H9 (cell line): ENCODE results near the gene SCFD2. TPM values are rescaled to one million over a fixed set of nuclear protein-coding genes. Genes with fewer than 3 reads are reported as not detected.

Experiments used
- DNase-seq: peaks from one replicate; pipeline ENCODE4 v3.0.0-alpha.2; 2017
- H2AFZ ChIP-seq: one replicate; pipeline ENCODE4 v1.6.1; 2013; ENCODE audit warnings: mild to moderate bottlenecking, low read length, control low read depth, moderate library complexity
- H2AK5ac ChIP-seq: 2 replicates; pipeline ENCODE4 v1.6.1; 2013; ENCODE audit warnings: low read length, control low read depth, mixed read lengths; ENCODE audit not compliant: insufficient read length
- H2BK120ac ChIP-seq: one replicate; pipeline ENCODE4 v1.6.1; 2013; ENCODE audit warnings: low read depth, mild to moderate bottlenecking, low read length, control low read depth, inconsistent platforms; ENCODE audit not compliant: poor library complexity, severe bottlenecking
- H2BK12ac ChIP-seq: 2 replicates; pipeline ENCODE4 v1.6.1; 2013; ENCODE audit warnings: low read length, control low read depth, mixed read lengths, low read depth; ENCODE audit not compliant: insufficient read length
- H2BK15ac ChIP-seq: 2 replicates; pipeline ENCODE4 v1.6.1; 2013; ENCODE audit warnings: low read depth, low read length, control low read depth
- H2BK20ac ChIP-seq: one replicate; pipeline ENCODE4 v1.6.1; 2013; ENCODE audit warnings: low read depth, mild to moderate bottlenecking, low read length, control low read depth, inconsistent platforms; ENCODE audit not compliant: poor library complexity, severe bottlenecking
- H2BK5ac ChIP-seq: 2 replicates; pipeline ENCODE4 v1.6.1; 2013; ENCODE audit warnings: low read length, control low read depth, mixed read lengths; ENCODE audit not compliant: insufficient read length
- H3K14ac ChIP-seq: 2 replicates; pipeline ENCODE4 v1.6.1; 2013; ENCODE audit warnings: low read length, control low read depth; ENCODE audit not compliant: insufficient read depth
- H3K18ac ChIP-seq: 2 replicates; pipeline ENCODE4 v1.6.1; 2013; ENCODE audit warnings: low read depth, mild to moderate bottlenecking, mixed read lengths, low read length, control low read depth; ENCODE audit not compliant: insufficient read length
- H3K23ac ChIP-seq: 2 replicates; pipeline ENCODE4 v1.6.1; 2013; ENCODE audit warnings: low read length, control low read depth, mixed read lengths, low read depth; ENCODE audit not compliant: insufficient read length
- H3K23me2 ChIP-seq: 2 replicates; pipeline ENCODE4 v1.6.1; 2013; ENCODE audit warnings: low read depth, mild to moderate bottlenecking, mixed read lengths, low read length, control low read depth; ENCODE audit not compliant: insufficient read length, poor library complexity, severe bottlenecking
- H3K27ac ChIP-seq: 2 replicates; pipeline ENCODE4 v1.5.1; 2013; ENCODE audit warnings: low read length, control low read depth, mixed read lengths, low read depth; ENCODE audit not compliant: insufficient read length
- H3K27me3 ChIP-seq: 2 replicates; pipeline ENCODE4 v1.6.1; 2013; ENCODE audit warnings: low read length, control low read depth, inconsistent platforms; ENCODE audit not compliant: insufficient read depth
- H3K4ac ChIP-seq: 2 replicates; pipeline ENCODE4 v1.6.1; 2013; ENCODE audit warnings: low read depth, mild to moderate bottlenecking, control low read depth, inconsistent platforms, low read length, moderate library complexity
- H3K4me1 ChIP-seq: 2 replicates; pipeline ENCODE4 v1.6.1; 2013; ENCODE audit warnings: low read length, control low read depth, inconsistent platforms; ENCODE audit not compliant: insufficient read depth
- H3K4me2 ChIP-seq: 2 replicates; pipeline ENCODE4 v1.6.1; 2013; ENCODE audit warnings: low read length, control low read depth, mixed read lengths; ENCODE audit not compliant: insufficient read length, insufficient read depth
- H3K56ac ChIP-seq: 2 replicates; pipeline ENCODE4 v1.6.1; 2013; ENCODE audit warnings: low read depth, mild to moderate bottlenecking, mixed read lengths, low read length, control low read depth; ENCODE audit not compliant: insufficient read length
- H3K79me1 ChIP-seq: 2 replicates; pipeline ENCODE4 v1.6.1; 2013; ENCODE audit warnings: low read depth, mild to moderate bottlenecking, moderate library complexity, low read length, control low read depth, inconsistent platforms; ENCODE audit not compliant: insufficient read depth, poor library complexity, severe bottlenecking
- H3K79me2 ChIP-seq: 2 replicates; pipeline ENCODE4 v1.6.1; 2013; ENCODE audit warnings: low read length, control low read depth, inconsistent platforms; ENCODE audit not compliant: insufficient read depth
- H3K9ac ChIP-seq: 2 replicates; pipeline ENCODE4 v1.6.1; 2013; ENCODE audit warnings: low read length, control low read depth, mixed read lengths; ENCODE audit not compliant: insufficient read length; ENCODE audit errors: extremely low read depth
- H3K9me3 ChIP-seq: one replicate; pipeline ENCODE4 v1.6.1; 2013; ENCODE audit warnings: low read depth, low read length, inconsistent platforms; ENCODE audit not compliant: control insufficient read depth
- H3T11ph ChIP-seq: one replicate; pipeline ENCODE4 v1.6.1; 2013; ENCODE audit warnings: mild to moderate bottlenecking, low read length, control low read depth, inconsistent platforms
- H4K20me1 ChIP-seq: one replicate; pipeline ENCODE4 v1.6.1; 2013; ENCODE audit not compliant: control insufficient read depth, insufficient read length, insufficient read depth
- H4K5ac ChIP-seq: 2 replicates; pipeline ENCODE4 v1.6.1; 2013; ENCODE audit warnings: low read depth, mild to moderate bottlenecking, mixed read lengths, low read length, control low read depth; ENCODE audit not compliant: insufficient read length
- H4K8ac ChIP-seq: replicated peaks from 2 replicates; pipeline ENCODE4 v1.6.1; 2013; ENCODE audit warnings: low read length, control low read depth, mixed read lengths, low read depth; ENCODE audit not compliant: insufficient read length
- H4K91ac ChIP-seq: 2 replicates; pipeline ENCODE4 v1.6.1; 2013; ENCODE audit warnings: low read depth, mild to moderate bottlenecking, moderate library complexity, mixed read lengths, low read length, control low read depth; ENCODE audit not compliant: insufficient read length
- H3K27ac Mint-ChIP-seq, 3 experiments: 2 replicates in 2 of 3; 3 replicates in 1 of 3; pipeline ENCODE4 v1.8.0; 2020 to 2021; ENCODE audit warnings: mixed read lengths in 3 of 3, mild to moderate bottlenecking in 1 of 3, moderate library complexity in 1 of 3
- H3K27me3 Mint-ChIP-seq: 2 replicates; pipeline ENCODE4 v1.8.0; 2021; ENCODE audit warnings: low read depth, mild to moderate bottlenecking, moderate library complexity, mixed read lengths
- H3K36me3 Mint-ChIP-seq, 3 experiments: 2 replicates in 2 of 3; 3 replicates in 1 of 3; pipeline ENCODE4 v1.8.0; 2020 to 2021; ENCODE audit warnings: low read depth in 3 of 3, mixed read lengths in 3 of 3; ENCODE audit not compliant: insufficient read depth in 1 of 3
- H3K4me1 Mint-ChIP-seq, 2 experiments: 2 replicates each; pipeline ENCODE4 v1.8.0; 2020; ENCODE audit warnings: mixed read lengths in 2 of 2
- H3K4me3 Mint-ChIP-seq, 2 experiments: 2 replicates in 1 of 2; 3 replicates in 1 of 2; pipeline ENCODE4 v1.8.0; 2020 to 2021; ENCODE audit warnings: mild to moderate bottlenecking in 2 of 2, mixed read lengths in 2 of 2, moderate library complexity in 1 of 2
- H3K9me3 Mint-ChIP-seq, 2 experiments: 2 replicates in 1 of 2; 3 replicates in 1 of 2; pipeline ENCODE4 v1.8.0; 2020; ENCODE audit warnings: mild to moderate bottlenecking in 2 of 2, mixed read lengths in 2 of 2, moderate library complexity in 1 of 2
- WGBS: extraction: QIAGEN DNeasy Blood & Tissue Kit; methylation state at CpG from one replicate; pipeline ENCODE4 v1.1.7; 2013; ENCODE audit warnings: missing lambda C conversion rate, low lambda C conversion rate, mixed read lengths; ENCODE audit not compliant: insufficient read length; ENCODE audit errors: extremely low coverage; 5-methylcytosine and 5-hydroxymethylcytosine counted together
- total RNA-seq: library from RNA; stranded (reverse); gene quantifications from 2 replicates; pipeline ENCODE4 v1.2.1, GENCODE V29; 2021
- TF ChIP-seq, protein P1 (sequence below): fragments of 200-600 bp; sonication (generic); conservative IDR thresholded peaks from 3 replicates; pipeline ENCODE4 v1.8.0; 2021; ENCODE audit warnings: antibody characterized with exemption, mild to moderate bottlenecking

Gene SCFD2
- total RNA-seq, 1 experiment from 2014 or later, result 10.1 TPM

DNA sequence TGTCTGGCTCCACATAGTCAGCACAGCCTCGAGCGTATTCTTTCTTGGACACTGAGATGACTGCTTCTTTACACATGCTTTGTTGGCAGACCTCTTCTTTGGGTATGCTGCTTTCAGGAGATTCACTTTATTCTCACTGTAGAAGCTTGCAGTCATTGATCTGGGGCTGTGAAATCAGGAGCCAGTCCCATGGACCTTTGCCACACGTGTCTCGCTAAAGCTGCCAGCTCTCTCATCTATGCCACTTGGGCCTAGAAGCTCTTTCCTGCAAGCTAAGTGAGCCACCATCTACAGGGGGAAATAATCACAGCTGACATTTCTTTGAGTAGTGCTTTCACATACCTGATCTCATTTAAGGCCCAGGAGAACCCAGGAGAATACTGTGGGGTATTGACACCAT is 498.7 kb downstream of the SCFD2 start:
- H3K4me1 Mint-ChIP-seq, result peaks cover 61 to 67% of the 10 kb centered on the region in 2 experiments
- H2BK15ac ChIP-seq, result no peak overlapping the region
- no peak overlapping the region for H2BK12ac ChIP-seq
- no peaks in the 10 kb centered on the region; a peak in 2 of 5 replicates for H3K9me3 Mint-ChIP-seq
- H3K79me1 ChIP-seq, result no peaks in the 10 kb centered on the region
- no peak overlapping the region for H3K18ac ChIP-seq
- no peaks in the 10 kb centered on the region for H3K9me3 ChIP-seq
- H3K4me3 Mint-ChIP-seq, result no peak overlapping the region
- TF ChIP-seq, protein P1, sequence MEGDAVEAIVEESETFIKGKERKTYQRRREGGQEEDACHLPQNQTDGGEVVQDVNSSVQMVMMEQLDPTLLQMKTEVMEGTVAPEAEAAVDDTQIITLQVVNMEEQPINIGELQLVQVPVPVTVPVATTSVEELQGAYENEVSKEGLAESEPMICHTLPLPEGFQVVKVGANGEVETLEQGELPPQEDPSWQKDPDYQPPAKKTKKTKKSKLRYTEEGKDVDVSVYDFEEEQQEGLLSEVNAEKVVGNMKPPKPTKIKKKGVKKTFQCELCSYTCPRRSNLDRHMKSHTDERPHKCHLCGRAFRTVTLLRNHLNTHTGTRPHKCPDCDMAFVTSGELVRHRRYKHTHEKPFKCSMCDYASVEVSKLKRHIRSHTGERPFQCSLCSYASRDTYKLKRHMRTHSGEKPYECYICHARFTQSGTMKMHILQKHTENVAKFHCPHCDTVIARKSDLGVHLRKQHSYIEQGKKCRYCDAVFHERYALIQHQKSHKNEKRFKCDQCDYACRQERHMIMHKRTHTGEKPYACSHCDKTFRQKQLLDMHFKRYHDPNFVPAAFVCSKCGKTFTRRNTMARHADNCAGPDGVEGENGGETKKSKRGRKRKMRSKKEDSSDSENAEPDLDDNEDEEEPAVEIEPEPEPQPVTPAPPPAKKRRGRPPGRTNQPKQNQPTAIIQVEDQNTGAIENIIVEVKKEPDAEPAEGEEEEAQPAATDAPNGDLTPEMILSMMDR, result no peak
- H4K5ac ChIP-seq, result no peak overlapping the region
- no peaks in the 10 kb centered on the region for H3K27me3 ChIP-seq
- no peaks in the 10 kb centered on the region; the same call in 1 of the 2 replicates for H3K27me3 Mint-ChIP-seq
- no peaks in the 10 kb centered on the region for H4K20me1 ChIP-seq
- no peak overlapping the region for H3K9ac ChIP-seq
- peak overlapping the region in 1 of 3 experiments; percentile 78; a peak in 3 of 7 replicates for H3K27ac Mint-ChIP-seq
- no CpG with 5 or more reads among the region's 4 CpGs for WGBS
- H3K56ac ChIP-seq, result no peak overlapping the region
- H3K79me2 ChIP-seq, result peaks cover 8% of the 10 kb centered on the region; the same call in 1 of the 2 replicates
- no peak overlapping the region for H2AK5ac ChIP-seq
- no peak overlapping the region for H2BK20ac ChIP-seq
- peaks cover 13% of the 10 kb centered on the region for H3K23me2 ChIP-seq
- H3K27ac ChIP-seq, result peak overlapping the region; percentile 22
- no peak overlapping the region for H3K23ac ChIP-seq
- no peak overlapping the region for H3K14ac ChIP-seq
- H3K36me3 Mint-ChIP-seq, result peaks cover 39 to 49% (median 48%) of the 10 kb centered on the region in 3 experiments
- no peak overlapping the region for H4K8ac ChIP-seq
- no peak for DNase-seq
- no peak overlapping the region for H2AFZ ChIP-seq
- no peak overlapping the region for H3T11ph ChIP-seq
- no peak overlapping the region for H3K4ac ChIP-seq
- no peaks in the 10 kb centered on the region; the same call in 1 of the 2 replicates for H3K4me1 ChIP-seq
- no peak overlapping the region for H2BK120ac ChIP-seq
- no peak overlapping the region for H3K4me2 ChIP-seq
- H2BK5ac ChIP-seq, result no peak overlapping the region
- no peak overlapping the region for H4K91ac ChIP-seq
